ENCODE measurements around the gene SEPTIN10.
"Not testable (repeated sequence)": the region's sequence is repeated elsewhere in the genome, so short reads cannot be mapped to it uniquely, and the experiment has no call there.

Gene SEPTIN10

GRCh38 chr2:109635426-109636304 lies 21.9 kb upstream of the SEPTIN10 start:
- DNase-seq (ENCODE audit: low spot score): no peak

DNA sequence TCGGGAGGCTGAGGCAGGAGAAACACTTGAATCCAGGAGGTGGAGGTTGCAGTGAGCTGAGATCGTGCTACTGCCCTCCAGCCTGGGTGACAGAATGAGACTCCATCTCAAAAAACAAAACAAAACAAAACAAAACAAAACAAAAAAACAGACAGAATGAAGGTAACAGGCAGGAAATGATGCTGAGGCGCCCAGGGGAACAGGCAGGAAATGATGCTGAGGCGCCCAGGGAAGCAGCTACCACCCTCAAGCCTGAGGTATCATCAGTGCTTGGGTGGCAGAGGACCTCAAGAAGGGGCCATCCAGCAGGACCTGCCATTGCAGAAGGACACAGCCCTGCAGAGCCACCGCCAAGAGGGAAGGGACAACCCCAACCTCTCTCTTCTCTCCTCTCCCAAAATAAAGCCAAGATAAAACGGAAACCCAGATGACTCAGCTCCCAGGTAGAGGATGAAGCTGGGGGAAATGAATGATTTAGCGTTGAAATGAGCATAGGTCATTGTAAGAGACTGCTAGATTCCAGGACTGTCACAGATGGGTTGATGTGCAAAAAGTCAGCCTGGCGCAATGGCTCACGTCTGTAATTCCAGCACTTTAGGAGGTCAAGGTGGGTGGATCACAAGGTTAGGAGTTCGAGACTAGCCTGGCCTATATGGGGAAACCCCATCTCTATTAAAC lies 19.7 kb upstream of the SEPTIN10 start:
- DNase-seq (ENCODE audit: low spot score): no peak
- FAIRE-seq: no peak

More at GRCh38 chr2:109635426-109636304, 21.9 kb upstream of the SEPTIN10 start:
- no peak for FAIRE-seq

GRCh38 chr2:109632158-109632789 lies 18.5 kb upstream of the SEPTIN10 start:
- FAIRE-seq (no peak), DNase-seq (ENCODE audit: low spot score) (no peak)

- FAIRE-seq: no peak
- no peak for DNase-seq (ENCODE audit: low spot score)
Measured at GRCh38 chr2:109631741-109632140, 18.0 kb upstream of the SEPTIN10 start.

- FAIRE-seq: no peak
Measured at GRCh38 chr2:109630441-109631430, 17.0 kb upstream of the SEPTIN10 start.

GRCh38 chr2:109629867-109630266 lies 16.1 kb upstream of the SEPTIN10 start:
- DNase-seq (ENCODE audit: low spot score): no peak
- no peak for FAIRE-seq

More at GRCh38 chr2:109630441-109631430, 17.0 kb upstream of the SEPTIN10 start:
- DNase-seq (ENCODE audit: low spot score): no peak

DNA sequence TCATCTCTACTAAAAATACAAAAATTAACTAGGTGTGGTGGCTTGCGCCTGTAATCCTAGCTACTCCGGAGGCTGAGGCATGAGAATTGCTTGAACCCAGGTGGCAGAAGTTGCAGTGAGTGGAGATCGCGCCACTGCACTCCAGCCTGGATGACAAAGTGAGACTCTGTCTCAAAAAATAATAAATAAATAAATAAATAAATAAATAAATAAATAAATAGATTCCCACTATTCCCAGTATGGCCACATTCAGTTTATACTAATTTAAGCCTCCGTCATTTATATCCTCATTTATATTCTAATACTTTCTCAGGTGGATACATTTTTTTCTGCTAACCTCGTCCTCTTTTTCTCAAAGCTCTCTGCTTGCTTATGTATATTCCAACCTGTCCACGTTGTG lies 14.6 kb upstream of the SEPTIN10 start:
- DNase-seq (ENCODE audit: low spot score); FAIRE-seq: not testable (repeated sequence)

GRCh38 chr2:109624339-109624738 lies 10.6 kb upstream of the SEPTIN10 start:
- DNase-seq (ENCODE audit: low spot score) (no peak), FAIRE-seq (no peak)

GRCh38 chr2:109623923-109624322 lies 10.2 kb upstream of the SEPTIN10 start:
- FAIRE-seq (no peak), DNase-seq (ENCODE audit: low spot score) (no peak)

GRCh38 chr2:109623297-109623696 lies 9.5 kb upstream of the SEPTIN10 start:
- no peak for FAIRE-seq
- DNase-seq (ENCODE audit: low spot score): no peak

GRCh38 chr2:109619032-109619615 lies 5.4 kb upstream of the SEPTIN10 start:
- no peak for FAIRE-seq

DNA sequence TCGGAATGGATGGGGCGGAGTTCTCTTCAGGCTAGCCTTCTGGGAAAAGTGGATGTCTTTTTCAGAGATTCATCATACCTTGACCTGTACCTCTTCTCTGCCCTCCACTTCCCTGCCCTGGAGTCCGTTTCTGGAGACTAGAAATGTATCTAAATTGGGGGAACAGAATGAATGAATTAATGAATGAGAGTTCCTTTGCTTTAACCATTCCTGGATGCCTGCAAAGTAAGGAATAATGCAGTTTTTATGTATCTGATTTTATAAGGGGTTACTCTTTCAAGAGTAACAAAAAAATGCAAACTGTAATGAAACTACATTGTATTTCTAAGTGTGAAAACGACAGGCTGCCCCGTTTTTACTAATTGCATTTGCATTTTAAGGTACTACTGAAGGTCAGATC lies 2.4 kb upstream of the SEPTIN10 start:
- FAIRE-seq: no peak
- DNase-seq (ENCODE audit: low spot score): no peak

More at GRCh38 chr2:109619032-109619615, 5.4 kb upstream of the SEPTIN10 start:
- no peak for DNase-seq (ENCODE audit: low spot score)

DNA sequence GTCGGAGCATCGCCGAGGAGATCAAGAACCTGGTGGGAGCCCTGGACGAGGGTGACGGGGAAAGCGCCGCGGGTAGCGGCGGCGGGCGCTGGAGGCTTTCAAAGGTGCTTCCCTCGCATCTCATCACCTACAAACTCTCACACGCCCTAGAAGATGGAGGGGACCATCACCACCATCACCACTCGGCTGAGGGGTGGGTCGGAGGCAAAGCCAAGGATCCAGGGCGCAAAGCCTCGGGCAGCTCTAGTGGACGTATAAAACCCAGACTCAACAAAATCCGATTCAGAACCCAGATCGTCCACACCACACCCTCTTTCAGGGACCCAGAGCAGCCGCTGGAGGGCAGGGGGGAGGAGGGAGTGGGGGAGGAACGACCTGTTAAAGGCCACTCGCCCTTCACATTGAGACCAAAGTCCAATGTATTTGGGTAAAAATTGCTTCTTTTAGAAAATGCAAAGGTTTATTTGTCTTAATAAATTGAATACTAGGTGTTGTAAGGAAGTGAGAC lies 1.9 kb upstream of the SEPTIN10 start:
- DNase-seq (ENCODE audit: low spot score) (no peak), FAIRE-seq (no peak)

DNA sequence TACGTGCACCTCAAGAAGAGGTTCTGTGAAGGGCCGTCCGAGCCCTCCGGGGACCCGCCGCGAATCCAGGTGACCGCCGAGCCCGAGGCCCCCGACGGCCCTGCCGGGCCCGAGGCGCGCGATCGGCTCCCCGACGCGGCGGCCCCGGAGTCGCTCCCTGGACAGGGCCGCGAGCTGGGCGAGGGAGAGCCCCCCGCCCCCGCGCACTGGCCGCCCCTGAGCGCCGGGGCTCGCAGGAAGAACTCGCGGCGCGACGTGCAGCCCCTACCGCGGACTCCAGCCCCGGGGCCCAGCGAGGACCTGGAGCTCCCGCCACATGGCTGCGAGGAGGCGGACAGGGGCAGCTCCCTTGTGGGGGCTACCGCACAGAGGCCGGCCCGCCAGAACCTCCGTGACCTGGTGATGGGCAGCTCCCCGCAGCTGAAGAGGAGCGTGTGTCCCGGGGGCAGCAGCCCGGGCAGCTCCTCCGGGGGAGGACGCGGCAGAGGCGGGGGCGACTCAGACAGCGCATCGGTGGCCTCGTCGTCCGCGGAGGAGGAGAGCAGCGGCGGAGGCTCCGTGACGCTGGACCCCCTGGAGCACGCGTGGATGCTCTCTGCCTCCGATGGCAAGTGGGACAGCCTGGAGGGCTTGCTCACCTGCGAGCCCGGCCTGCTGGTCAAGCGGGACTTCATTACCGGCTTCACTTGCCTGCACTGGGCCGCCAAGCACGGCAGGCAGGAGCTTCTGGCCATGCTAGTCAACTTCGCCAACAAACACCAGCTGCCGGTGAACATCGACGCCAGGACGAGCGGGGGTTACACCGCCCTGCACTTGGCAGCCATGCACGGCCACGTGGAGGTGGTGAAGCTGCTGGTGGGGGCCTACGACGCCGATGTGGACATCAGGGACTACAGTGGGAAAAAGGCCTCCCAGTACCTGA lies 1.2 kb upstream of the SEPTIN10 start:
- FAIRE-seq (no peak), DNase-seq (ENCODE audit: low spot score) (no peak)

GRCh38 chr2:109613081-109613921 lies 465 bp downstream of the SEPTIN10 start:
- DNase-seq (ENCODE audit: low spot score) (no peak), FAIRE-seq (no peak)

GRCh38 chr2:109611467-109612095 lies 2.2 kb downstream of the SEPTIN10 start:
- no peak for DNase-seq (ENCODE audit: low spot score)
- FAIRE-seq: no peak

- peak; percentile 72 for DNase-seq (ENCODE audit: low spot score)
- FAIRE-seq: peak; percentile 79
Measured at GRCh38 chr2:109609352-109610024, 4.3 kb downstream of the SEPTIN10 start.

Data from RCC 7860 (cell line).